HG02763 (cell line): ENCODE measurements around the gene PKD2.
"Not testable (repeated sequence)": the region's sequence is repeated elsewhere in the genome, so short reads cannot be mapped to it uniquely, and the experiment has no call there.

Source experiments
- ATAC-seq: cut with Tn5 transposase; IDR thresholded peaks from one replicate; pipeline ENCODE4 v1.9.1; 2021; ENCODE audit warnings: mild to moderate bottlenecking, moderate library complexity; ENCODE audit not compliant: unreplicated experiment

Gene PKD2

GRCh38 chr4:87985887-87986200 lies 21.6 kb upstream of the PKD2 start:
- no peak for ATAC-seq

- no peak for ATAC-seq
Observed at GRCh38 chr4:87986508-87986907, 20.9 kb upstream of the PKD2 start.

- no peak for ATAC-seq
Observed at GRCh38 chr4:87989765-87990164, 17.7 kb upstream of the PKD2 start.

- no peak for ATAC-seq
Observed at GRCh38 chr4:87995435-87995834, 12.0 kb upstream of the PKD2 start.

GRCh38 chr4:87999191-87999691 lies 8.2 kb upstream of the PKD2 start:
- not testable (repeated sequence) for ATAC-seq

GRCh38 chr4:88001871-88002270 lies 5.6 kb upstream of the PKD2 start:
- no peak for ATAC-seq

- ATAC-seq: no peak
Observed at GRCh38 chr4:88002786-88003185, 4.6 kb upstream of the PKD2 start.

- ATAC-seq: no peak
Observed at GRCh38 chr4:88003261-88003660, 4.2 kb upstream of the PKD2 start.

GRCh38 chr4:88005076-88005475 lies 2.4 kb upstream of the PKD2 start:
- ATAC-seq: no peak

- ATAC-seq: no peak
Observed at GRCh38 chr4:88005946-88006345, 1.5 kb upstream of the PKD2 start.

GRCh38 chr4:88006956-88007303 lies 505 bp upstream of the PKD2 start:
- ATAC-seq: no peak

- ATAC-seq: peak; percentile 27
Observed at GRCh38 chr4:88008122-88008742, 797 bp downstream of the PKD2 start.

- no peak for ATAC-seq
Observed at GRCh38 chr4:88008743-88009171, 1.3 kb downstream of the PKD2 start.

- ATAC-seq: no peak
Observed at GRCh38 chr4:88009871-88010270, 2.4 kb downstream of the PKD2 start.

- no peak for ATAC-seq
Observed at GRCh38 chr4:88010966-88011365, 3.5 kb downstream of the PKD2 start.

- peak; percentile 55 for ATAC-seq
Observed at GRCh38 chr4:88012647-88013046, 5.2 kb downstream of the PKD2 start.

- no peak for ATAC-seq
Observed at GRCh38 chr4:88014386-88014905, 7.0 kb downstream of the PKD2 start.

GRCh38 chr4:88015659-88016295 lies 8.3 kb downstream of the PKD2 start:
- ATAC-seq: no peak

GRCh38 chr4:88017516-88018297 lies 10.3 kb downstream of the PKD2 start:
- no peak for ATAC-seq

GRCh38 chr4:88018466-88018865 lies 11.0 kb downstream of the PKD2 start:
- no peak for ATAC-seq

GRCh38 chr4:88021824-88022223 lies 14.4 kb downstream of the PKD2 start:
- no peak for ATAC-seq

GRCh38 chr4:88022289-88022688 lies 14.9 kb downstream of the PKD2 start:
- ATAC-seq: no peak
